Common myeloid progenitor, CD34-positive (primary cell): ENCODE data around the gene HNRNPUL1.
A peak's percentile ranks its signal among the peaks of the same experiment; 100 is the strongest.

ENCODE experiments used
- CTCF ChIA-PET: fragments of 350-600 bp; sonication (Branson Sonifier 250); formaldehyde crosslinking; loops from one replicate; lab custom pipeline; 2021; ENCODE audit warnings: antibody characterized with exemption; lab: Charles Lee
- POLR2A ChIA-PET: fragments of 350-600 bp; sonication (Branson Sonifier 250); formaldehyde crosslinking; loops from one replicate; lab custom pipeline; 2021; ENCODE audit warnings: antibody characterized with exemption; lab: Charles Lee
- DNase-seq, 3 donors: peaks; one replicate each; pipeline versions ENCODE4 v3.0.0 to v3.0.0-alpha.2; 2013
- H3K27ac ChIP-seq, 2 experiments: 1 replicate in 1 of 2; 2 replicates in 1 of 2; pipeline ENCODE4 v1.7.0; 2013; ENCODE audit warnings: inconsistent platforms in 2 of 2, low read length in 2 of 2, mild to moderate bottlenecking in 2 of 2, low read depth in 1 of 2, moderate library complexity in 1 of 2; ENCODE audit not compliant: severe bottlenecking in 2 of 2, insufficient read depth in 1 of 2, poor library complexity in 1 of 2
- H3K27me3 ChIP-seq, 5 experiments: replicated peaks in 2 of 5; 1 replicate in 3 of 5; 2 replicates in 2 of 5; pipeline versions ENCODE4 v1.6.1 to v1.7.0; 2013; ENCODE audit warnings: low read length in 4 of 5, mild to moderate bottlenecking in 2 of 5, moderate library complexity in 2 of 5, inconsistent platforms in 1 of 5; ENCODE audit not compliant: insufficient read depth in 5 of 5, control insufficient read depth in 4 of 5
- H3K36me3 ChIP-seq, 4 experiments: 1 replicate in 2 of 4; 2 replicates in 2 of 4; pipeline versions ENCODE4 v1.6.1 to v1.7.0; 2013; ENCODE audit warnings: low read length in 3 of 4, control low read depth in 1 of 4, mild to moderate bottlenecking in 1 of 4; ENCODE audit not compliant: control insufficient read depth in 4 of 4, insufficient read depth in 4 of 4
- H3K4me1 ChIP-seq, 4 experiments: 1 replicate in 3 of 4; 2 replicates in 1 of 4; pipeline versions ENCODE4 v1.6.1 to v1.7.1; 2013; ENCODE audit warnings: low read length in 3 of 4, mild to moderate bottlenecking in 3 of 4, control low read depth in 1 of 4, inconsistent platforms in 1 of 4, moderate library complexity in 1 of 4; ENCODE audit not compliant: control insufficient read depth in 4 of 4, insufficient read depth in 4 of 4; ENCODE audit errors: control extremely low read depth in 1 of 4
- H3K4me3 ChIP-seq, 7 experiments: 1 replicate in 4 of 7; 2 replicates in 3 of 7; pipeline versions ENCODE4 v1.5.1 to v1.7.0; 2013; ENCODE audit warnings: mild to moderate bottlenecking in 7 of 7, low read length in 6 of 7, moderate library complexity in 6 of 7, inconsistent platforms in 2 of 7, low read depth in 2 of 7, control low read depth in 1 of 7; ENCODE audit not compliant: insufficient read depth in 4 of 7, control insufficient read depth in 1 of 7; ENCODE audit errors: extremely low read depth in 1 of 7
- H3K9me3 ChIP-seq, 5 experiments: 1 replicate in 4 of 5; 2 replicates in 1 of 5; pipeline versions ENCODE4 v1.6.1 to v1.7.1; 2013; ENCODE audit warnings: low read length in 4 of 5, mild to moderate bottlenecking in 2 of 5, inconsistent platforms in 1 of 5, low read depth in 1 of 5, moderate library complexity in 1 of 5; ENCODE audit not compliant: control insufficient read depth in 4 of 5, insufficient read depth in 2 of 5; ENCODE audit errors: control extremely low read depth in 1 of 5
- WGBS: methylation state at CpG from one replicate; pipeline ENCODE4 v1.1.5; 2013; ENCODE audit not compliant: insufficient coverage; 5-methylcytosine and 5-hydroxymethylcytosine counted together

HNRNPUL1 gene

GRCh38 chr19:41320568-41320967 lies 56.4 kb downstream of the HNRNPUL1 start:
- Histone ChIP-seq H3K36me3 (peaks cover 7 to 73% (median 46%) of the 10 kb centered on the region in 4 experiments), H3K4me1 (peaks cover 4 to 52% (median 50%) of the 10 kb centered on the region in 4 experiments), H3K4me3 (no peak overlapping the region), H3K27me3 (no peaks in the 10 kb centered on the region), H3K27ac (no peak overlapping the region), H3K9me3 (no peaks in the 10 kb centered on the region)
- WGBS: 100% methylated on average over 4 of the region's 4 CpGs
- ChIA-PET CTCF (interaction anchor here (0.7 to 1.9 kb wide), 5 partner anchors 9 to 111 kb away, joined by 3 to 6 read pairs (median 6); no protein-coding TSS in a partner anchor), POLR2A (interaction anchor here (0.6 to 11.8 kb wide), 5 partner anchors 9 to 239 kb away, joined by 3 to 165 read pairs (median 3); partner anchors contain the start of gene TGFB1)
- DNase-seq: no peak

GRCh38 chr19:41321204-41321599 lies 57.0 kb downstream of the HNRNPUL1 start:
- no peak overlapping the region for H3K27ac ChIP-seq

DNA sequence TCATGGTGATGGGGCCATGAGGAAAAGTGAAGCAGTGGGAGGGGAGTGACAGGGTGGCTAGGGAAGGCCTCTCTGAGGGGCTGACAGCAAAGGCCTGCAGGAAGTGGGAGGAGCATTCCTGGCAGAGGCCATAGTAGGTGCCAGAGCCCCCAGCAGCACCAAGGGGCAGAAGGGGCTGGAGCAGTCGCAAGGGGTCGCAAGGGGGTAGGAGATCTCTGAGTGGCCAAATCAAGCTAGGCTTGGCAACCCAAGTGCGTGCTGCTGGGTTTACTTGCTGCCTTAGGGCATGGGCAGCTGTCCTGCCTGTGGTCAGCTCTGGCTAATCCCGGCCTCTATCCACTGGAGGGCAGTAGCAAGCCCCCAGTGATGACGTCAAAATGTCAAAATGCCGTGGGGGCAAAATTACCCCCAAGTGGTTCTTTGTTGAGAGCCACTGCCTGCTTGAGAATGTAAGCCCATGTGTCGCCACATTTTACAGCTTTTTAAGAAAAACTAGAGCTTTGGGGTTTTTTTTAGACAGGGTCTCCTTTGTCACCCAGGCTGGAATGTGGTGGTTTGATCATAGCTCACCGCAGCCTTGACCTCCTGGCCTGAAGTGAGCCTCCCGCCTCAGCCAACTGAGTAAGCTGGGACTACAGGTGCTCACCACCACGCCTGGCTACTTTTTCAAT lies 57.6 kb downstream of the HNRNPUL1 start:
- WGBS: 59% methylated on average over 9 of the region's 10 CpGs
- H3K27ac ChIP-seq: peak overlapping the region in 1 of 2 experiments; percentile 88
- peaks cover 9 to 63% (median 61%) of the 10 kb centered on the region in 4 experiments for H3K4me1 ChIP-seq
- no peaks in the 10 kb centered on the region for H3K27me3 ChIP-seq
- H3K9me3 ChIP-seq: no peaks in the 10 kb centered on the region
- DNase-seq: peak in 1 of 3 donors; percentile 43
- H3K4me3 ChIP-seq: peak overlapping the region in 2 of 7 experiments; percentile 20 to 28
- POLR2A ChIA-PET: interaction anchor here (0.7 to 11.8 kb wide), 5 partner anchors 10 to 118 kb away, joined by 3 to 165 read pairs (median 3); partner anchors contain the start of genes CCDC97, DMAC2 and TGFB1
- CTCF ChIA-PET: interaction anchor here (0.7 to 4.9 kb wide), 19 partner anchors 9 to 275 kb away, joined by 3 to 69 read pairs (median 4); partner anchors contain the start of genes B3GNT8 and TGFB1
- H3K36me3 ChIP-seq: peaks cover 4 to 65% (median 38%) of the 10 kb centered on the region in 4 experiments

More at GRCh38 chr19:41321204-41321599, 57.0 kb downstream of the HNRNPUL1 start:
- CTCF ChIA-PET: interaction anchor here (0.7 to 4.9 kb wide), 14 partner anchors 8 to 117 kb away, joined by 3 to 69 read pairs (median 4); partner anchors contain the start of gene TGFB1
- Histone ChIP-seq H3K27me3 (no peaks in the 10 kb centered on the region), H3K4me3 (peak overlapping the region in 2 of 7 experiments; percentile 20 to 28), H3K4me1 (peaks cover 5 to 58% (median 56%) of the 10 kb centered on the region in 4 experiments), H3K36me3 (peaks cover 7 to 68% (median 42%) of the 10 kb centered on the region in 4 experiments), H3K9me3 (no peaks in the 10 kb centered on the region)
- 58% methylated on average over 7 of the region's 7 CpGs for WGBS
- POLR2A ChIA-PET: interaction anchor here (1.3 to 11.8 kb wide), 2 partner anchors 33 to 108 kb away, joined by 3 to 165 read pairs; partner anchors contain the start of gene TGFB1
- DNase-seq: no peak

DNA sequence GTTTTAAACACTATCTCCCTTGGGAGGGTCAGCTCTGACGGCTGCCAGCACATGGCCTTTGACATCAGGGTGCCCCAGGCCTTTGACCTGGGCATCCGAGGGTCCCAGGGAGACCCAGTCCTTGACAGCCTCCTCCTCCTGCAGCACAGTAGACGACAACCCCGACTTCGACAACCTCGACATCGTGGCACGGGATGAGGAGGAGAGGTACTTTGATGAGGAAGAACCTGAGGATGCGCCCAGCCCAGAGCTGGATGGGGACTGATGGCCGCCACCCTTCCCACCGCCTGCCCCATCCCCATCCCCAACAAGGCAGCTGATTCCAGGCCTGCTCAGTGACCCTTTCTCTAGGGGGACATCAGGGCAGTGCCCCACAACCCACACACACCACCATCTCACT lies 58.3 kb downstream of the HNRNPUL1 start:
- ChIA-PET CTCF (interaction anchor here (0.8 to 4.9 kb wide), 16 partner anchors 9 to 234 kb away, joined by 3 to 69 read pairs (median 4); partner anchors contain the start of genes B3GNT8 and TGFB1), POLR2A (interaction anchor here (0.7 to 11.8 kb wide), 6 partner anchors 9 to 117 kb away, joined by 3 to 165 read pairs (median 4); partner anchors contain the start of genes CCDC97, DMAC2 and TGFB1)
- 93% methylated on average over 11 of the region's 11 CpGs for WGBS
- Histone ChIP-seq H3K36me3 (peaks cover 0 to 58% (median 31%) of the 10 kb centered on the region in 4 experiments), H3K27ac (peak overlapping the region in 1 of 2 experiments; percentile 88), H3K4me1 (peaks cover 15 to 70% (median 68%) of the 10 kb centered on the region in 4 experiments), H3K4me3 (peak overlapping the region in 4 of 7 experiments; percentile 28 to 58 (median 34)), H3K27me3 (no peaks in the 10 kb centered on the region), H3K9me3 (no peaks in the 10 kb centered on the region)
- DNase-seq: no peak

GRCh38 chr19:41323023-41323422 lies 58.9 kb downstream of the HNRNPUL1 start:
- ChIA-PET POLR2A (interaction anchor here (0.5 to 11.8 kb wide), 8 partner anchors 9 to 224 kb away, joined by 3 to 165 read pairs (median 4); partner anchors contain the start of genes B9D2, CCDC97 and TGFB1), CTCF (interaction anchor here (0.7 to 4.9 kb wide), 7 partner anchors 14 to 234 kb away, joined by 3 to 69 read pairs (median 4); partner anchors contain the start of gene TGFB1)
- H3K9me3 ChIP-seq: no peaks in the 10 kb centered on the region
- peak overlapping the region; percentile 79 to 88 for H3K27ac ChIP-seq
- 53% methylated on average over 7 of the region's 7 CpGs for WGBS
- H3K4me3 ChIP-seq: peak overlapping the region in 5 of 7 experiments; percentile 20 to 58 (median 32)
- peaks cover 15 to 76% (median 74%) of the 10 kb centered on the region in 4 experiments for H3K4me1 ChIP-seq
- H3K27me3 ChIP-seq: no peaks in the 10 kb centered on the region
- peaks cover 0 to 56% (median 30%) of the 10 kb centered on the region in 4 experiments for H3K36me3 ChIP-seq
- no peak for DNase-seq

- ChIA-PET POLR2A (interaction anchor here (0.5 to 11.8 kb wide), 9 partner anchors 14 to 226 kb away, joined by 3 to 165 read pairs (median 4); partner anchors contain the start of genes B9D2, CCDC97 and TGFB1), CTCF (interaction anchor here (0.7 to 4.9 kb wide), 7 partner anchors 15 to 233 kb away, joined by 3 to 69 read pairs (median 4); partner anchors contain the start of gene TGFB1)
- Histone ChIP-seq H3K36me3 (peaks cover 0 to 58% (median 28%) of the 10 kb centered on the region in 4 experiments), H3K27me3 (no peaks in the 10 kb centered on the region), H3K9me3 (no peaks in the 10 kb centered on the region), H3K4me1 (peaks cover 18 to 82% (median 80%) of the 10 kb centered on the region in 4 experiments), H3K27ac (peak overlapping the region; percentile 79 to 88), H3K4me3 (peak overlapping the region in 5 of 7 experiments; percentile 20 to 58 (median 32))
- DNase-seq: peak; percentile 89 to 94 (median 93)
- WGBS: 17% methylated on average over 8 of the region's 16 CpGs
These were observed 59.4 kb downstream of the HNRNPUL1 start for GRCh38 chr19:41323430-41324125.
